Endothelial cell of umbilical vein (primary cell): Measurements from ENCODE around the gene CREG2. TPM values are rescaled to one million over a fixed set of nuclear protein-coding genes. Genes with fewer than 3 reads are reported as not detected.

Experiments
- BruUV-seq: library from RNA; stranded (reverse); fragments of 400-500 nt; replicated peaks from 2 replicates; lab custom pipeline; 2021; lab: Mats Ljungman, UMichigan
- CTCF ChIA-PET: fragments of 300-600, 350-600 bp; sonication (Branson Sonifier 250); formaldehyde crosslinking; loops from one replicate; lab custom pipeline; 2021; ENCODE audit warnings: antibody characterized with exemption, inconsistent platforms; lab: Charles Lee
- POLR2A ChIA-PET: fragments of 300-600, 350-600 bp; sonication (Branson Sonifier 250); formaldehyde crosslinking; loops from one replicate; lab custom pipeline; 2021; ENCODE audit warnings: antibody characterized with exemption, inconsistent platforms; lab: Charles Lee
- DNase-seq: peaks from one replicate; pipeline ENCODE4 v3.0.0-alpha.2; 2011; ENCODE audit warnings: low read depth, low spot score
- FAIRE-seq: peaks from 2 replicates; lab custom pipeline; 2011; peaks lifted over from hg19 to GRCh38; lab: Jason Lieb, UNC
- H2AFZ ChIP-seq: 2 replicates; pipeline ENCODE4 v1.6.0; 2012; ENCODE audit warnings: low read depth, low read length, control low read depth, inconsistent platforms
- H3K27ac ChIP-seq: 2 replicates; pipeline ENCODE4 v1.5.1; 2011; ENCODE audit warnings: low read depth, mild to moderate bottlenecking, control low read depth, low read length, moderate library complexity; ENCODE audit not compliant: insufficient read depth
- H3K27me3 ChIP-seq, 2 experiments: 2 replicates each; pipeline versions ENCODE4 v1.6.0 to v1.6.1; 2011; ENCODE audit warnings: low read length in 2 of 2, mixed read lengths in 1 of 2; ENCODE audit not compliant: control insufficient read depth in 2 of 2, insufficient read depth in 2 of 2
- H3K36me3 ChIP-seq, 2 experiments: 2 replicates in 1 of 2; 3 replicates in 1 of 2; pipeline ENCODE4 v1.5.1; 2011; ENCODE audit warnings: low read length in 2 of 2, mild to moderate bottlenecking in 1 of 2, moderate library complexity in 1 of 2; ENCODE audit not compliant: control insufficient read depth in 2 of 2, insufficient read depth in 2 of 2; ENCODE audit errors: extremely low read depth in 1 of 2
- H3K4me1 ChIP-seq: 3 replicates; pipeline ENCODE4 v1.5.1; 2011; ENCODE audit warnings: mild to moderate bottlenecking, low read length; ENCODE audit not compliant: control insufficient read depth, insufficient read depth; ENCODE audit errors: extremely low read depth
- H3K4me2 ChIP-seq: 2 replicates; pipeline ENCODE4 v1.6.1; 2011; ENCODE audit warnings: low read length, control low read depth, mixed read lengths; ENCODE audit not compliant: insufficient read depth
- H3K4me3 ChIP-seq, 3 experiments: fragments of 200-600 bp in 1 of 3; sonication (generic), shearing (Covaris generic) in 1 of 3; replicated peaks in 1 of 3; 2 replicates each; pipeline ENCODE4 v1.5.1; 2011 to 2016; ENCODE audit warnings: control low read depth in 3 of 3, low read length in 3 of 3, mild to moderate bottlenecking in 2 of 3, inconsistent platforms in 1 of 3, low read depth in 1 of 3, moderate library complexity in 1 of 3; ENCODE audit not compliant: insufficient read depth in 1 of 3
- H3K79me2 ChIP-seq: 2 replicates; pipeline ENCODE4 v1.6.0; 2012; ENCODE audit warnings: low read length, inconsistent platforms; ENCODE audit not compliant: control insufficient read depth, insufficient read depth
- H3K9ac ChIP-seq: replicated peaks from 2 replicates; pipeline ENCODE3; 2011; ENCODE audit warnings: low read length, control low read depth; ENCODE audit not compliant: insufficient read depth; ENCODE audit errors: extremely low read depth
- H3K9me1 ChIP-seq: replicated peaks from 3 replicates; pipeline ENCODE4 v1.6.0; 2011; ENCODE audit warnings: mild to moderate bottlenecking, low read length; ENCODE audit not compliant: control insufficient read depth, insufficient read depth; ENCODE audit errors: extremely low read depth
- H3K9me3 ChIP-seq: replicated peaks from 2 replicates; pipeline ENCODE4 v1.5.1; 2012; ENCODE audit warnings: low read length, inconsistent platforms; ENCODE audit not compliant: control insufficient read depth, insufficient read depth
- H4K20me1 ChIP-seq: replicated peaks from 2 replicates; pipeline ENCODE3; 2011; ENCODE audit warnings: mild to moderate bottlenecking, low read length; ENCODE audit not compliant: control insufficient read depth, insufficient read depth; ENCODE audit errors: extremely low read depth
- CTCF ChIP-seq, 2 donors: IDR thresholded peaks; 1 replicate in 1 of 2; 2 replicates in 1 of 2; pipeline ENCODE4 v1.5.1; 2011; ENCODE audit warnings: low read length in 2 of 2, mild to moderate bottlenecking in 2 of 2, moderate library complexity in 2 of 2, control low read depth in 1 of 2, inconsistent platforms in 1 of 2, low read depth in 1 of 2; ENCODE audit not compliant: insufficient read depth in 1 of 2; ENCODE audit errors: extremely low read depth in 1 of 2
- EZH2 ChIP-seq: IDR thresholded peaks from 2 replicates; pipeline ENCODE4 v1.6.1; 2012; ENCODE audit warnings: borderline replicate concordance, low read depth, mild to moderate bottlenecking, moderate library complexity, low read length, inconsistent platforms; ENCODE audit not compliant: severe bottlenecking
- FOS ChIP-seq: IDR thresholded peaks from 2 replicates; pipeline ENCODE4 v1.6.1; 2011; ENCODE audit warnings: mild to moderate bottlenecking, low read length, moderate library complexity, borderline replicate concordance; ENCODE audit not compliant: insufficient read depth
- GATA2 ChIP-seq: IDR thresholded peaks from 2 replicates; pipeline ENCODE4 v1.7.0; 2011; ENCODE audit warnings: low read depth, mild to moderate bottlenecking, moderate library complexity, mixed read lengths, low read length; ENCODE audit not compliant: insufficient read length, insufficient read depth
- JUN ChIP-seq: IDR thresholded peaks from 2 replicates; pipeline ENCODE4 v1.6.1; 2011; ENCODE audit warnings: borderline replicate concordance, low read depth; ENCODE audit not compliant: insufficient read length, insufficient read depth
- MYC ChIP-seq: IDR thresholded peaks from one replicate; pipeline ENCODE4 v1.6.1; 2011; ENCODE audit warnings: mild to moderate bottlenecking, low read depth, low read length
- POLR2A ChIP-seq: IDR thresholded peaks from 2 replicates; pipeline ENCODE4 v1.6.1; 2012; ENCODE audit warnings: low read depth, mild to moderate bottlenecking, control low read depth, low read length
- POLR2AphosphoS5 ChIP-seq: IDR thresholded peaks from 2 replicates; pipeline ENCODE4 v1.6.1; 2012; ENCODE audit warnings: low read depth, mild to moderate bottlenecking, control low read depth, low read length, moderate library complexity; ENCODE audit not compliant: insufficient read depth
- dilution Hi-C: fragments of 300-500 bp; cut with MboI; formaldehyde crosslinking; loops from one replicate; pipeline ENCODE4 v1.15.0; 2019; ENCODE audit warnings: low sequenced_read_pairs; ENCODE audit not compliant: extremely low pct_ligation_motif_present
- intact Hi-C: fragments of 100-400 bp; cut with micrococcal nuclease; formaldehyde crosslinking; loops from one replicate; pipeline ENCODE4 v1.10.0; 2022
- polyA plus RNA-seq, 4 experiments: library from polyadenylated mRNA; depleted of rRNA in 3 of 4; stranded (reverse) in 3 of 4; unstranded in 1 of 4; fragments of >200 nt; gene quantifications; 2 replicates each; pipeline versions ENCODE4 v1.2.1 to v1.2.3, GENCODE V29; 2011 to 2012; ENCODE audit warnings: missing spikeins in 1 of 4
- total RNA-seq: library from RNA; stranded (reverse); gene quantifications from 2 replicates; pipeline ENCODE4 v1.2.3, GENCODE V29; 2021
- TF ChIP-seq, protein P1 (sequence below): IDR thresholded peaks from 2 replicates; pipeline ENCODE4 v1.6.1; 2011; ENCODE audit not compliant: insufficient read depth, insufficient read length

CREG2 gene
- total and polyA plus RNA-seq, 2 donors (not counting 3 experiments of a cell fraction or from before 2014, with no cell fraction given) = 0.48 to 2.0 TPM

- intact Hi-C loops = no loop called here
- Histone ChIP-seq H3K4me3 (no peak overlapping the region), H3K36me3 (no peaks in the 10 kb centered on the region), H3K9me3 (no peaks in the 10 kb centered on the region), H3K27me3 (peaks cover 3 to 5% of the 10 kb centered on the region in 2 experiments), H2AFZ (no peak overlapping the region), H3K79me2 (no peaks in the 10 kb centered on the region), H4K20me1 (no peaks in the 10 kb centered on the region), H3K9ac (no peak overlapping the region), H3K4me2 (no peak overlapping the region), H3K9me1 (no peaks in the 10 kb centered on the region), H3K4me1 (peaks cover 4% of the 10 kb centered on the region), H3K27ac (no peak overlapping the region)
- TF ChIP-seq FOS (no peak), POLR2AphosphoS5 (no peak), MYC (no peak), JUN (no peak), EZH2 (no peak), POLR2A (no peak), CTCF (IDR thresholded peaks at IDR 0.05; ENCODE audit: extremely low read depth in 1 of 2, insufficient read depth in 1 of 2, low read depth in 1 of 2, low read length in 2 of 2) (no peak), GATA2 (no peak)
- TF ChIP-seq, protein P1, sequence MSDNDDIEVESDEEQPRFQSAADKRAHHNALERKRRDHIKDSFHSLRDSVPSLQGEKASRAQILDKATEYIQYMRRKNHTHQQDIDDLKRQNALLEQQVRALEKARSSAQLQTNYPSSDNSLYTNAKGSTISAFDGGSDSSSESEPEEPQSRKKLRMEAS = no peak
- dilution Hi-C loops = no loop called here
- DNase-seq = no peak
- POLR2A ChIA-PET = no interaction called here
- no TSS peak for BruUV-seq
- CTCF ChIA-PET = interaction anchor here (1.1 kb wide), 1 partner anchor 18 kb away, joined by 4 read pairs; no protein-coding TSS in a partner anchor
- FAIRE-seq = no peak
Observed at GRCh38 chr2:101400506-101401325, 13.4 kb upstream of the CREG2 start.
